ENCODE measurements around the gene GIMAP4.

DNA sequence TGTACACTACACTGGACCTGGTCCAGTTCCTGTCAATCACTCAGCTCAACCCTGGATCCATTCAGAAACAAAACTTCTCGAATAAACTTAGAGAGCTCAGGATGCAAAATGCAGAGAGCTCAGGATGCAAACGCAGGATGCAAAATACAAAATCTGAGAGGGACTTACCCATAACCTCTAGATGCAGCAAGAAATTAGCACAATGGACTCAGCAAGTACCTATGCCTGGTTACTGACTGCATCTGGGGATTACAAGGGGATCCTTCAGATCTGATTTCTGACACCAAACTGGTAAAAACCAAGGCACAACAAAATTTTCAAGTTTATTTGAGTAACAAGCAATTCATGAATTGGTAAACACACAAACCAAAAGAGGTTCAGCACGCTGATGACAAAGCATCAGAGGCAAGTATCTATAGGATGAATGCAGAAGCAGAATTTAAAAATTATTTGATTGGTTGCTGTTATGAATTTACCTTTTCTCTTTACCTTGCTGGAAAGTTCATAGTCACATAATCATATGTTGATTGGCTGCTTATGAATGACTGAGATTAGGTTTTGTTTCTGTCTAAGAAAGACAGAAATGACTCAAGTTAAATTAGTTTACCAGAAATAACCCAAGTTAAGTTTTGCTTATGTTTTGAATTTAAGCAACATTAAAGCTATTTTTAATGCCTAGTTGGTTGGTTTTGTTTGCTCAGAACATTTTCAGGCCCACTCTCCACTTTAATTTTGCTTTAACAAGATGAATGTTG, 53.6 kb downstream of the GIMAP4 start:
- TF ChIP-seq, protein P1, sequence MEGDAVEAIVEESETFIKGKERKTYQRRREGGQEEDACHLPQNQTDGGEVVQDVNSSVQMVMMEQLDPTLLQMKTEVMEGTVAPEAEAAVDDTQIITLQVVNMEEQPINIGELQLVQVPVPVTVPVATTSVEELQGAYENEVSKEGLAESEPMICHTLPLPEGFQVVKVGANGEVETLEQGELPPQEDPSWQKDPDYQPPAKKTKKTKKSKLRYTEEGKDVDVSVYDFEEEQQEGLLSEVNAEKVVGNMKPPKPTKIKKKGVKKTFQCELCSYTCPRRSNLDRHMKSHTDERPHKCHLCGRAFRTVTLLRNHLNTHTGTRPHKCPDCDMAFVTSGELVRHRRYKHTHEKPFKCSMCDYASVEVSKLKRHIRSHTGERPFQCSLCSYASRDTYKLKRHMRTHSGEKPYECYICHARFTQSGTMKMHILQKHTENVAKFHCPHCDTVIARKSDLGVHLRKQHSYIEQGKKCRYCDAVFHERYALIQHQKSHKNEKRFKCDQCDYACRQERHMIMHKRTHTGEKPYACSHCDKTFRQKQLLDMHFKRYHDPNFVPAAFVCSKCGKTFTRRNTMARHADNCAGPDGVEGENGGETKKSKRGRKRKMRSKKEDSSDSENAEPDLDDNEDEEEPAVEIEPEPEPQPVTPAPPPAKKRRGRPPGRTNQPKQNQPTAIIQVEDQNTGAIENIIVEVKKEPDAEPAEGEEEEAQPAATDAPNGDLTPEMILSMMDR (IDR thresholded peaks at IDR 0.05) = no peak
- no peak for TF ChIP-seq POLR2A (IDR thresholded peaks at IDR 0.05)

Measured in body of pancreas (tissue), 4 donors.